ENCODE data around the gene ATF4. TPM values are rescaled to one million over a fixed set of nuclear protein-coding genes. Genes with fewer than 3 reads are reported as not detected.

ATF4 gene
- total and polyA plus RNA-seq, 2 of the 8 experiments (the other 6 are each of a cell fraction or from before 2014, with no cell fraction given): 553 to 704 TPM

- TF ChIP-seq ATF3 (IDR thresholded peaks at IDR 0.05; ENCODE audit: insufficient read depth, low read depth, low read length) (no peak), KDM1A (IDR thresholded peaks at IDR 0.05; ENCODE audit: borderline replicate concordance, low read length) (no peak), POLR2A (IDR thresholded peaks at IDR 0.05; ENCODE audit: control extremely low read depth in 1 of 2, low read depth in 2 of 2, low read length in 2 of 2) (no peak), HDAC2 (IDR thresholded peaks at IDR 0.05; ENCODE audit: borderline replicate concordance in 1 of 2, low read depth in 2 of 2, low read length in 2 of 2) (no peak), SP1 (IDR thresholded peaks at IDR 0.05; ENCODE audit: low read depth, low read length) (no peak), BCL11A (IDR thresholded peaks at IDR 0.05; ENCODE audit: low read depth in 2 of 2, low read length in 2 of 2) (no peak), POLR2AphosphoS5 (IDR thresholded peaks at IDR 0.05; ENCODE audit: low read depth, low read length) (no peak)
These were observed 39.8 kb downstream of the ATF4 start (continued) for GRCh38 chr22:39560127-39560526.

Measured in H1 (cell line).